AG04450 (cell line): ENCODE data around the gene NBAS. TPM values are rescaled to one million over a fixed set of nuclear protein-coding genes. Genes with fewer than 3 reads are reported as not detected.

Source experiments
- CTCF ChIA-PET: fragments of 300-600, 350-600 bp; formaldehyde crosslinking; extraction: SDS; loops from one replicate; lab custom pipeline; 2022; ENCODE audit warnings: antibody characterized with exemption, inconsistent platforms; lab: Charles Lee
- POLR2A ChIA-PET: fragments of 350-600 bp; formaldehyde crosslinking; extraction: SDS; loops from one replicate; lab custom pipeline; 2021; ENCODE audit warnings: antibody characterized with exemption, inconsistent platforms; lab: Yijun Ruan, JAX
- DNase-seq: peaks from one replicate; pipeline ENCODE4 v3.0.0-alpha.2; 2011; ENCODE audit warnings: low read depth, low spot score
- H3K27ac ChIP-seq: one replicate; pipeline ENCODE4 v1.5.1; 2012; ENCODE audit warnings: low read depth, low read length, control low read depth
- H3K27me3 ChIP-seq: one replicate; pipeline ENCODE4 v1.6.0; 2012; ENCODE audit warnings: low read length; ENCODE audit not compliant: control insufficient read depth, insufficient read depth
- H3K4me3 ChIP-seq: 2 replicates; pipeline ENCODE4 v1.5.1; 2011; ENCODE audit warnings: mild to moderate bottlenecking, low read depth, low read length, control low read depth
- H3K9me3 ChIP-seq: 2 replicates; pipeline ENCODE4 v1.5.1; 2012; ENCODE audit warnings: low read length; ENCODE audit not compliant: control insufficient read depth, insufficient read depth
- polyA plus RNA-seq: library from polyadenylated mRNA; depleted of rRNA; stranded (reverse); fragments of >200 nt; gene quantifications from 2 replicates; pipeline ENCODE4 v1.2.3, GENCODE V29; 2011
- TF ChIP-seq, protein P1 (sequence below): IDR thresholded peaks from 2 replicates; pipeline ENCODE4 v1.5.1; 2011; ENCODE audit warnings: low read depth, low read length, control low read depth, inconsistent platforms

The NBAS gene
- polyA plus RNA-seq, 1 experiment: 45.0 TPM

DNA sequence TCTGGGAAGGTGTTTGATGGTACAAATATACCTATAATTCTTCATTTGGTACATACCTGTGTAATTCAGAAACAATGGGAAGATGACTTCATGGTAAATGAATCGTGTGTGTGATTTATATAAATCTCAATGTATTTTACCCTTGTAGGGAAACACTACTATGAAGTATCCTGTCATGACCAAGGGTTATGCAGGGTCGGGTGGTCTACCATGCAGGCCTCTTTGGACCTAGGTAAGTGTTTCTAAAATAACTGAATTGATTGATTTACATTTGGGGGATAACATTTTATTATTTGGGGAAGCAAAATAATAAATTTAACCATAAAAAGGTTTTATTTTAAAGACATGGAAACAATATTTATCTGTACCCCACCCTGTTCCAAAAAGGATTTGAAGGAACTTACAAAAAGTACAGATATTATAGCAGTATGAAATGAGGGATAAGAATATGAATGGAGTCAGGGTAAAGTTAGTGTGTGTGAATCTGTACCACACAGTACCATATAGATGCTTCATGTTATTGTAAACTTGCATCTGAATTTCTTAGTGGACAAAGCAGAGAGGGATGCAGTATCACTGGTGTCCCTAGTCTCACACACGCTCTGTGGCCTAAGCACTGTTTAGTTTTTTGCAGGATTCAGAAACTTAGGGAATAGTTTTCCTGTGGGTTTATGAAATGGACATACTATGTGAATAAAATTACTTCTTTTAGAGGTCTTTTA is 42.1 kb upstream of the NBAS start:
- TF ChIP-seq, protein P1, sequence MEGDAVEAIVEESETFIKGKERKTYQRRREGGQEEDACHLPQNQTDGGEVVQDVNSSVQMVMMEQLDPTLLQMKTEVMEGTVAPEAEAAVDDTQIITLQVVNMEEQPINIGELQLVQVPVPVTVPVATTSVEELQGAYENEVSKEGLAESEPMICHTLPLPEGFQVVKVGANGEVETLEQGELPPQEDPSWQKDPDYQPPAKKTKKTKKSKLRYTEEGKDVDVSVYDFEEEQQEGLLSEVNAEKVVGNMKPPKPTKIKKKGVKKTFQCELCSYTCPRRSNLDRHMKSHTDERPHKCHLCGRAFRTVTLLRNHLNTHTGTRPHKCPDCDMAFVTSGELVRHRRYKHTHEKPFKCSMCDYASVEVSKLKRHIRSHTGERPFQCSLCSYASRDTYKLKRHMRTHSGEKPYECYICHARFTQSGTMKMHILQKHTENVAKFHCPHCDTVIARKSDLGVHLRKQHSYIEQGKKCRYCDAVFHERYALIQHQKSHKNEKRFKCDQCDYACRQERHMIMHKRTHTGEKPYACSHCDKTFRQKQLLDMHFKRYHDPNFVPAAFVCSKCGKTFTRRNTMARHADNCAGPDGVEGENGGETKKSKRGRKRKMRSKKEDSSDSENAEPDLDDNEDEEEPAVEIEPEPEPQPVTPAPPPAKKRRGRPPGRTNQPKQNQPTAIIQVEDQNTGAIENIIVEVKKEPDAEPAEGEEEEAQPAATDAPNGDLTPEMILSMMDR: no peak
- H3K27ac ChIP-seq: no peak overlapping the region
- CTCF ChIA-PET: interaction anchor here (1.5 kb wide), 1 partner anchor 26 kb away, joined by 4 read pairs; no protein-coding TSS in a partner anchor
- no peaks in the 10 kb centered on the region for H3K27me3 ChIP-seq
- no peak for DNase-seq
- H3K4me3 ChIP-seq: no peak overlapping the region
- no peaks in the 10 kb centered on the region for H3K9me3 ChIP-seq
- POLR2A ChIA-PET: no interaction called here

DNA sequence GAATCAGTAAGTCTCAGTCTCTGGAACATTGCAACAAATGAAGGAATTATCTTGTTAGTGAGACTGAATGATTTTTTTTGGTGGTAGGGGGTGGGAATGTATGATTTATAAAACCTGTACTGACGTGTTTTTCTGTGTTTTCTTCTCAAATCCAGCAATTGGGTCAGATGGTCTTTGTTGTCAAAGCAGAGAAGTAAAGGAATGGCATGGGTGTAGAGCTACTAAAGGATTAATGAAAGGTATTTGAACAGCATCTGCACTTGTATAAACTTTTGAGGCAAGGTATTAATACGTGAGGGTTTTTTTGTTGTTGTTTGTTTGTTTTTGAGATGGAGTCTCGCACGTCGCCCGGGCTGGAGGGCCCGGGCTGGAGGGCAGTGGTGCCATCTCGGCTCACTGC is 41.3 kb upstream of the NBAS start:
- DNase-seq: no peak
- POLR2A ChIA-PET: no interaction called here

DNA sequence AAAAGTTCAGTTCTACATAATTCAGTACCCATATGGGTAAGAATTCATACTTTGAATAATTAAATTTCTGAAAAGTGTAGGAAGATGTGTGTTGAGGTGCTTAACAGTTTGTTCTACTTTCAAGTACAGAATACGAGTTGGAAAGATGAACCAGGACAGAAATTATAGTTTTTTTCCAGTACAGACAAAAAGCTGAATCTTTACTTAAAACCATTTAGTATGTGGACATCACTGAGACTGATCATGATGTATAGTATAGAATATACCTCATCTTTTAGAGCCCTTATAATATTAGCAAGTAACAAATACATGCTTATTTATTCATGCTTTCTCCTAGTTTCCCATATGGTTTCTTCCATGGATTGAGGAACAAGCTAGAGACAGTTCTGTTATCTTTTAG is 40.5 kb upstream of the NBAS start:
- CTCF ChIA-PET: interaction anchor here (0.8 to 1.2 kb wide), 2 partner anchors 14 to 24 kb away, joined by 3 to 5 read pairs; no protein-coding TSS in a partner anchor
- TF ChIP-seq, protein P1: no peak
- Histone ChIP-seq H3K4me3 (no peak overlapping the region), H3K27ac (no peak overlapping the region), H3K27me3 (no peaks in the 10 kb centered on the region), H3K9me3 (no peaks in the 10 kb centered on the region)
- DNase-seq: no peak
- POLR2A ChIA-PET: no interaction called here

More for the DNA sequence above, 41.3 kb upstream of the NBAS start:
- CTCF ChIA-PET: interaction anchor here (0.8 kb wide), 1 partner anchor 15 kb away, joined by 3 read pairs; no protein-coding TSS in a partner anchor
- TF ChIP-seq, protein P1: no peak
- no peaks in the 10 kb centered on the region for H3K9me3 ChIP-seq
- H3K4me3 ChIP-seq: no peak overlapping the region
- no peak overlapping the region for H3K27ac ChIP-seq
- no peaks in the 10 kb centered on the region for H3K27me3 ChIP-seq

DNA sequence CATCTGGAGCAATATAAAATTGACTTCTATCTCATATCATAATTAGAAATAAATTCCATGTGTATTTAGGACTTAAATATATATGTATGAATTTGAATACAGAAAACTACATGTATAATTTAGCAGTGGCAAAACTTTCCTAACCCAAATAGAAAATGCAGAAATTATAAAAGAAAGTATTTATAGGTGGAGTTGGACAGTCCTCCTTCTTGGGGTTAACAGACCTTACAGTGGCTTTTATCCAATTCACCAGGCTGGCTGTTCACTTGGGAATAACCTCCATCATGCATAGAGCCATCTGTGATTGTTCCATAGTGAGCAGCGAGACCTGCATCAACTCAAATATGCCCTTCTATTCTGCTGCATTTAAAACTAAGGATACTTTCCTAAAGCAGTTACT is 38.9 kb upstream of the NBAS start:
- no peaks in the 10 kb centered on the region for H3K9me3 ChIP-seq
- H3K4me3 ChIP-seq: no peak overlapping the region
- no peak for DNase-seq
- POLR2A ChIA-PET: no interaction called here
- CTCF ChIA-PET: no interaction called here
- H3K27me3 ChIP-seq: no peaks in the 10 kb centered on the region
- TF ChIP-seq, protein P1: no peak
- H3K27ac ChIP-seq: no peak overlapping the region

DNA sequence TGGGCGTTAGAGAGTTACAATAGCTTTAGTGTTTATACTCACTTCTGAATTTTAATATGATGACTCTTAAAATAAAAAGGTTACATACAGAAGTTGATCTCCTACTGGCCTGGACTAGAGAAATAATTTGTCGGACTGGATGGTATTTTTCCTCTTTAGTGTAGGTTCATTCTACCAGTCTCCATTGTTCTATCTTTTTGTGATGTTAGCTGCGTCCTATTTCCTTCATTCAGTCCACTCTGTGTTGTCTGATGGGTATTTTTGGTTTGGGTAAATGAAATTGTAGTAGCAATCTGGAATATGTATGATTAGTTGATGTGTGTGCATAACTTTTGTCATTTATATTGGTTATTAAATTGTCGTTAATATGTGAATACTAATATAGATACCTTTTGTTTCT is 35.8 kb upstream of the NBAS start:
- no peak for DNase-seq
- no peaks in the 10 kb centered on the region for H3K27me3 ChIP-seq
- no peak overlapping the region for H3K27ac ChIP-seq
- H3K9me3 ChIP-seq: no peaks in the 10 kb centered on the region
- POLR2A ChIA-PET: no interaction called here
- no peak overlapping the region for H3K4me3 ChIP-seq
- TF ChIP-seq, protein P1: no peak
- CTCF ChIA-PET: interaction anchor here (4.8 kb wide), 1 partner anchor 20 kb away, joined by 25 read pairs; no protein-coding TSS in a partner anchor
